ENCODE results near the gene NCAPD2. TPM values are rescaled to one million over a fixed set of nuclear protein-coding genes. Genes with fewer than 3 reads are reported as not detected.
"Not testable (repeated sequence)": the region's sequence is repeated elsewhere in the genome, so short reads cannot be mapped to it uniquely, and the experiment has no call there.

NCAPD2 gene
- polyA plus RNA-seq, 3 donors: 6.2 to 15.0 (median 8.3) TPM

DNA sequence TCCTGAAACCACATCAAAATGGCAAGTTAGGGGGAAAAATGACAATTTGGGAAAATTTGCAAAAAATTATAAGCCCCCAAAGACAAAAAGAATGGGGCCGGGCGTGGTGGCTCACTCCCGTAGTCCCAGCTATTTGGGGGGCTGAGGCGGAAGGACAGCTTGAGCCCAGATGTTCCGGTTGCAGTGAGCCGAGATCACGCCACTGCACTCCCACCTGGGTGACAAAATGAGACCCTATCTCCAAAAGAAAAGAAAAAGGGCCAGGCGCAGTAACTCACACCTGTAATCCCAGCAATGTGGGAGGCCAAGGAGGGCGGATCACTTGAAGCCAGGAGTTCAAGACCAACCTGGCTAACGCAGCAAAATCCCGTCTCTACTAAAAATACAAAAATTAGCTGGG lies 21.4 kb upstream of the NCAPD2 start:
- Histone ChIP-seq H2AFZ (ENCODE audit: insufficient read depth, low read depth, low read length, poor library complexity, severe bottlenecking) (no peak overlapping the region), H3K9ac (ENCODE audit: insufficient read depth, low read length, poor library complexity, severe bottlenecking) (no peak overlapping the region), H3K79me2 (ENCODE audit: insufficient read depth, low read length) (peaks cover 28% of the 10 kb centered on the region), H3K27me3 (ENCODE audit: control insufficient read depth in 2 of 2, insufficient read depth in 2 of 2, low read length in 2 of 2) (no peaks in the 10 kb centered on the region), H3K4me1 (ENCODE audit: control insufficient read depth in 1 of 2, insufficient read depth in 2 of 2, low read length in 2 of 2) (peaks cover 19 to 32% of the 10 kb centered on the region in 2 donors), H3K4me2 (replicated peaks; ENCODE audit: extremely low read depth, low read length, poor library complexity, severe bottlenecking) (no peak overlapping the region), H3K9me3 (replicated peaks in 1 of 2; ENCODE audit: control insufficient read depth in 1 of 2, insufficient read depth in 1 of 2, low read length in 2 of 2) (no peaks in the 10 kb centered on the region), H3K36me3 (replicated peaks in 1 of 2; ENCODE audit: control insufficient read depth in 1 of 2, insufficient read depth in 2 of 2, low read length in 2 of 2) (no peaks in the 10 kb centered on the region), H4K20me1 (ENCODE audit: insufficient read depth, low read length) (peaks cover 22% of the 10 kb centered on the region), H3K27ac (ENCODE audit: low read depth in 1 of 2, low read length in 2 of 2) (no peak overlapping the region), H3K4me3 (replicated peaks in 1 of 3; ENCODE audit: low read depth in 2 of 3, low read length in 3 of 3) (no peak overlapping the region)
- intact Hi-C loops (cut with micrococcal nuclease): no loop called here
- 93% methylated on average over 3 of the region's 11 CpGs for WGBS (ENCODE audit: insufficient coverage)
- no peak overlapping the region for H3K27ac Mint-ChIP-seq
- TF ChIP-seq, protein P1, sequence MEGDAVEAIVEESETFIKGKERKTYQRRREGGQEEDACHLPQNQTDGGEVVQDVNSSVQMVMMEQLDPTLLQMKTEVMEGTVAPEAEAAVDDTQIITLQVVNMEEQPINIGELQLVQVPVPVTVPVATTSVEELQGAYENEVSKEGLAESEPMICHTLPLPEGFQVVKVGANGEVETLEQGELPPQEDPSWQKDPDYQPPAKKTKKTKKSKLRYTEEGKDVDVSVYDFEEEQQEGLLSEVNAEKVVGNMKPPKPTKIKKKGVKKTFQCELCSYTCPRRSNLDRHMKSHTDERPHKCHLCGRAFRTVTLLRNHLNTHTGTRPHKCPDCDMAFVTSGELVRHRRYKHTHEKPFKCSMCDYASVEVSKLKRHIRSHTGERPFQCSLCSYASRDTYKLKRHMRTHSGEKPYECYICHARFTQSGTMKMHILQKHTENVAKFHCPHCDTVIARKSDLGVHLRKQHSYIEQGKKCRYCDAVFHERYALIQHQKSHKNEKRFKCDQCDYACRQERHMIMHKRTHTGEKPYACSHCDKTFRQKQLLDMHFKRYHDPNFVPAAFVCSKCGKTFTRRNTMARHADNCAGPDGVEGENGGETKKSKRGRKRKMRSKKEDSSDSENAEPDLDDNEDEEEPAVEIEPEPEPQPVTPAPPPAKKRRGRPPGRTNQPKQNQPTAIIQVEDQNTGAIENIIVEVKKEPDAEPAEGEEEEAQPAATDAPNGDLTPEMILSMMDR (IDR thresholded peaks at IDR 0.05): no peak
- H3K27me3 Mint-ChIP-seq (ENCODE audit: low read depth in 3 of 3): peaks cover 0 to 2% (median 1%) of the 10 kb centered on the region in 3 donors
- H3K36me3 Mint-ChIP-seq: peaks cover 7 to 9% of the 10 kb centered on the region in 2 donors
- H3K4me3 Mint-ChIP-seq: no peak overlapping the region
- DNase-seq: no peak
- H3K4me1 Mint-ChIP-seq: peaks cover 34% of the 10 kb centered on the region
- no peaks in the 10 kb centered on the region for H3K9me3 Mint-ChIP-seq

DNA sequence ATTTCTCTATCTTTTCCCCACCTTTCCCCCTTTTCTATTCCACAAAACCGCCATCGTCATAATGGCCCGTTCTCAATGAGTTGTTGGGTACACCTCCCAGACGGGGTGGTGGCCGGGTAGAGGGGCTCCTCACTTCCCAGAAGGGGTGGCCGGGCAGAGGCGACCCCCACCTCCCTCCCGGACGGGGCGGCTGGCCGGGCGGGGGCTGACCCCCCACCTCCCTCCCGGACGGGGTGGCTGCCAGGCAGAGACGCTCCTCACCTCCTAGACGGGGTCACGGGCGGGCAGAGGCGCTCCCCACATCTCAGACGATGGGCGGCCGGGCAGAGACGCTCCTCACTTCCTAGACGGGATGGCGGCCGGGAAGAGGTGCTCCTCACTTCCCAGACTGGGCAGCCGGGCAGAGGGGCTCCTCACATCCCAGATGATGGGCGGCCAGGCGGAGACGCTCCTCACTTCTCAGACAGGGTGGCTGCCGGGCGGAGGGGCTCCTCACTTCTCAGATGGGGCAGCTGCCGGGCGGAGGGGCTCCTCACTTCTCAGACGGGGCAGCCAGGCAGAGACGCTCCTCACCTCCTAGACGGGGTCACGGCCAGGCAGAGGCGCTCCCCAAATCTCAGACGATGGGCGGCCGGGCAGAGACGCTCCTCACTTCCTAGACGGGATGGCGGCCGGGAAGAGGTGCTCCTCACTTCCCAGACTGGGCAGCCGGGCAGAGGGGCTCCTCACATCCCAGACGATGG lies 18.5 kb upstream of the NCAPD2 start:
- H3K36me3 ChIP-seq (replicated peaks in 1 of 2; ENCODE audit: control insufficient read depth in 1 of 2, insufficient read depth in 2 of 2, low read length in 2 of 2); H3K4me3 Mint-ChIP-seq; H3K79me2 ChIP-seq (ENCODE audit: insufficient read depth, low read length); H3K9me3 ChIP-seq (replicated peaks in 1 of 2; ENCODE audit: control insufficient read depth in 1 of 2, insufficient read depth in 1 of 2, low read length in 2 of 2); H3K9me3 Mint-ChIP-seq; H3K4me3 ChIP-seq (replicated peaks in 1 of 3; ENCODE audit: low read depth in 2 of 3, low read length in 3 of 3); H3K27ac ChIP-seq (ENCODE audit: low read depth in 1 of 2, low read length in 2 of 2); intact Hi-C loops (cut with micrococcal nuclease); DNase-seq; H3K36me3 Mint-ChIP-seq; H3K4me2 ChIP-seq (replicated peaks; ENCODE audit: extremely low read depth, low read length, poor library complexity, severe bottlenecking); H3K27me3 Mint-ChIP-seq (ENCODE audit: low read depth in 3 of 3); H2AFZ ChIP-seq (ENCODE audit: insufficient read depth, low read depth, low read length, poor library complexity, severe bottlenecking); H3K9ac ChIP-seq (ENCODE audit: insufficient read depth, low read length, poor library complexity, severe bottlenecking); H4K20me1 ChIP-seq (ENCODE audit: insufficient read depth, low read length); H3K27ac Mint-ChIP-seq; H3K27me3 ChIP-seq (ENCODE audit: control insufficient read depth in 2 of 2, insufficient read depth in 2 of 2, low read length in 2 of 2): not testable (repeated sequence)
- 100% methylated on average over 12 of the region's 48 CpGs for WGBS (ENCODE audit: insufficient coverage)
- peaks cover 5 to 13% of the 10 kb centered on the region in 2 donors for H3K4me1 ChIP-seq (ENCODE audit: control insufficient read depth in 1 of 2, insufficient read depth in 2 of 2, low read length in 2 of 2)
- H3K4me1 Mint-ChIP-seq: peaks cover 13% of the 10 kb centered on the region

Data from CD14-positive monocyte (primary cell).